KMS-11 (cell line): Measurements from ENCODE around the gene NCAPG.

Source experiments
- H2AFZ ChIP-seq: fragments of 200-600 bp; sonication (generic); 2 replicates; pipeline ENCODE4 v1.6.1; 2016; ENCODE audit warnings: antibody characterized with exemption, mixed run types, low read depth
- H3K27ac ChIP-seq: fragments of 200-600 bp; sonication (generic); 2 replicates; pipeline ENCODE4 v1.6.1; 2016; ENCODE audit warnings: mild to moderate bottlenecking, mixed run types
- H3K27me3 ChIP-seq: fragments of 200-600 bp; sonication (generic); 2 replicates; pipeline ENCODE4 v1.6.1; 2017; ENCODE audit warnings: mild to moderate bottlenecking, low read depth, mixed run types, moderate library complexity; ENCODE audit not compliant: insufficient read depth
- H3K36me3 ChIP-seq: fragments of 200-600 bp; sonication (generic); 2 replicates; pipeline ENCODE4 v1.6.1; 2017; ENCODE audit warnings: mild to moderate bottlenecking, mixed run types; ENCODE audit not compliant: insufficient read depth
- H3K4me1 ChIP-seq: fragments of 200-600 bp; sonication (generic); 2 replicates; pipeline ENCODE4 v1.6.1; 2016; ENCODE audit warnings: mild to moderate bottlenecking, low read depth, mixed run types; ENCODE audit not compliant: poor library complexity, severe bottlenecking
- H3K4me2 ChIP-seq: fragments of 200-600 bp; sonication (generic); 2 replicates; pipeline ENCODE4 v1.7.0; 2016; ENCODE audit warnings: mild to moderate bottlenecking, mixed run types
- H3K4me3 ChIP-seq: fragments of 200-600 bp; sonication (generic); IDR thresholded peaks from 2 replicates; pipeline ENCODE4 v1.6.1; 2017; ENCODE audit warnings: low read depth, low read length, mixed read lengths; ENCODE audit not compliant: insufficient read depth
- H3K79me2 ChIP-seq: fragments of 200-600 bp; sonication (generic); 2 replicates; pipeline ENCODE4 v1.6.1; 2016; ENCODE audit warnings: low read depth, mixed run types; ENCODE audit not compliant: insufficient read depth
- H3K9ac ChIP-seq: fragments of 200-600 bp; sonication (generic); 2 replicates; pipeline ENCODE4 v1.6.1; 2016; ENCODE audit warnings: mild to moderate bottlenecking, mixed run types
- H4K20me1 ChIP-seq: fragments of 200-600 bp; sonication (generic); 2 replicates; pipeline ENCODE4 v1.6.1; 2016; ENCODE audit warnings: mild to moderate bottlenecking, mixed run types; ENCODE audit not compliant: insufficient read depth
- TF ChIP-seq, protein P1 (sequence below): fragments of 200-600 bp; sonication (generic); conservative IDR thresholded peaks from 2 replicates; pipeline ENCODE4 v1.6.1; 2017; ENCODE audit warnings: low read depth, mild to moderate bottlenecking, antibody characterized with exemption, low read length, moderate library complexity, mixed read lengths

NCAPG gene

DNA sequence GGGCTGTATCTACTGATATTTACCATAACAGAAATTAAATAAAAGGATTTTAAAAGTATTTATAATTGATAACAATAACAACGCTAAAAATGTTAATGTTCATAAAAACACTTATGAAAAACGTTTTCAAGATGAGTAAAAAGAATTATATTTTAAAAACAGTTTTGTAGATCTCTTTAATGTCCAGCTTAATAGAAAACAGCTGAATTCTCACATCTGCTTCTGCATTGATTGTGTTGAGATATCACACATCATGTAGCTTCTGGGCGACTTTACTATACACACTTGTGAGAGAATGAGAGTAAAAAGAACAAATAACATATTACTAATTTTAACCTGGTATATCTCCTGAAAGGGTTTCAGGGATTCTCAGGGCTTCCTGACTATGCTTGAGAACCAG lies 83.6 kb downstream of the NCAPG start:
- no peaks in the 10 kb centered on the region for H3K79me2 ChIP-seq
- H2AFZ ChIP-seq: no peak overlapping the region
- no peaks in the 10 kb centered on the region for H3K36me3 ChIP-seq
- H4K20me1 ChIP-seq: no peaks in the 10 kb centered on the region
- no peak overlapping the region for H3K4me2 ChIP-seq
- no peak overlapping the region for H3K4me3 ChIP-seq
- no peak overlapping the region for H3K27ac ChIP-seq
- no peaks in the 10 kb centered on the region for H3K4me1 ChIP-seq
- H3K27me3 ChIP-seq: no peaks in the 10 kb centered on the region
- no peak overlapping the region for H3K9ac ChIP-seq
- TF ChIP-seq, protein P1, sequence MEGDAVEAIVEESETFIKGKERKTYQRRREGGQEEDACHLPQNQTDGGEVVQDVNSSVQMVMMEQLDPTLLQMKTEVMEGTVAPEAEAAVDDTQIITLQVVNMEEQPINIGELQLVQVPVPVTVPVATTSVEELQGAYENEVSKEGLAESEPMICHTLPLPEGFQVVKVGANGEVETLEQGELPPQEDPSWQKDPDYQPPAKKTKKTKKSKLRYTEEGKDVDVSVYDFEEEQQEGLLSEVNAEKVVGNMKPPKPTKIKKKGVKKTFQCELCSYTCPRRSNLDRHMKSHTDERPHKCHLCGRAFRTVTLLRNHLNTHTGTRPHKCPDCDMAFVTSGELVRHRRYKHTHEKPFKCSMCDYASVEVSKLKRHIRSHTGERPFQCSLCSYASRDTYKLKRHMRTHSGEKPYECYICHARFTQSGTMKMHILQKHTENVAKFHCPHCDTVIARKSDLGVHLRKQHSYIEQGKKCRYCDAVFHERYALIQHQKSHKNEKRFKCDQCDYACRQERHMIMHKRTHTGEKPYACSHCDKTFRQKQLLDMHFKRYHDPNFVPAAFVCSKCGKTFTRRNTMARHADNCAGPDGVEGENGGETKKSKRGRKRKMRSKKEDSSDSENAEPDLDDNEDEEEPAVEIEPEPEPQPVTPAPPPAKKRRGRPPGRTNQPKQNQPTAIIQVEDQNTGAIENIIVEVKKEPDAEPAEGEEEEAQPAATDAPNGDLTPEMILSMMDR: no peak
